HCT116 (cell line): Measurements from ENCODE around the gene DMRTC1.
"Not testable (repeated sequence)": the region's sequence is repeated elsewhere in the genome, so short reads cannot be mapped to it uniquely, and the experiment has no call there.

ENCODE experiments used
- ATF3 ChIP-seq: IDR thresholded peaks from 2 replicates; pipeline ENCODE4 v1.6.1; 2012
- CEBPB ChIP-seq: IDR thresholded peaks from 2 replicates; pipeline ENCODE4 v1.6.1; 2012; ENCODE audit warnings: low read depth
- EGR1 ChIP-seq: IDR thresholded peaks from 2 replicates; pipeline ENCODE4 v1.6.1; 2012; ENCODE audit warnings: low read depth
- ELF1 ChIP-seq: IDR thresholded peaks from 2 replicates; pipeline ENCODE4 v1.6.1; 2012; ENCODE audit warnings: low read depth, borderline replicate concordance
- EZH2 ChIP-seq: fragments of 200-600 bp; sonication (generic); IDR thresholded peaks from 2 replicates; pipeline ENCODE4 v1.6.1; 2017; ENCODE audit warnings: antibody characterized with exemption, mixed run types
- FOSL1 ChIP-seq: IDR thresholded peaks from 2 replicates; pipeline ENCODE4 v1.6.1; 2012; ENCODE audit warnings: low read depth
- POLR2A ChIP-seq: IDR thresholded peaks from 2 replicates; pipeline ENCODE4 v1.7.0; 2011; ENCODE audit warnings: borderline replicate concordance; ENCODE audit not compliant: insufficient read depth, insufficient read length; ENCODE audit errors: extremely low read depth
- POLR2AphosphoS5 ChIP-seq: IDR thresholded peaks from 2 replicates; pipeline ENCODE4 v1.6.1; 2011; ENCODE audit warnings: mild to moderate bottlenecking, low read depth, low read length, moderate library complexity
- RAD21 ChIP-seq: IDR thresholded peaks from 2 replicates; pipeline ENCODE4 v1.6.1; 2012; ENCODE audit warnings: low read depth, mild to moderate bottlenecking
- REST ChIP-seq: IDR thresholded peaks from 2 replicates; pipeline ENCODE4 v1.6.1; 2012; ENCODE audit warnings: low read depth
- SIN3A ChIP-seq: IDR thresholded peaks from 2 replicates; pipeline ENCODE4 v1.6.1; 2012; ENCODE audit warnings: low read depth
- SP1 ChIP-seq: IDR thresholded peaks from 2 replicates; pipeline ENCODE4 v1.6.1; 2012; ENCODE audit warnings: low read depth
- YY1 ChIP-seq: IDR thresholded peaks from 2 replicates; pipeline ENCODE4 v1.6.1; 2011; ENCODE audit warnings: low read length, low read depth, moderate library complexity, mild to moderate bottlenecking; ENCODE audit not compliant: insufficient replicate concordance; ENCODE audit errors: extremely low read depth
- TF ChIP-seq, protein P1 (sequence below), 3 experiments: fragments of 200-600 bp in 1 of 3; sonication (generic) in 1 of 3; IDR thresholded peaks in 2 of 3; conservative IDR thresholded peaks in 1 of 3; 2 replicates each; pipeline ENCODE4 v1.5.1; 2012 to 2017; ENCODE audit warnings: low read depth in 2 of 3, low read length in 2 of 3, antibody characterized with exemption in 1 of 3, borderline replicate concordance in 1 of 3, control low read depth in 1 of 3, mild to moderate bottlenecking in 1 of 3, mixed read lengths in 1 of 3, mixed run types in 1 of 3, moderate library complexity in 1 of 3; ENCODE audit not compliant: insufficient read depth in 1 of 3

GRCh38 chrX:72936455-72936854 is 7.2 kb downstream of the DMRTC1 start:
- not testable (repeated sequence) for TF ChIP-seq EZH2, REST, EGR1, SP1, RAD21, POLR2AphosphoS5, SIN3A, POLR2A, ATF3, CEBPB, ELF1, YY1, FOSL1
- TF ChIP-seq, protein P1, sequence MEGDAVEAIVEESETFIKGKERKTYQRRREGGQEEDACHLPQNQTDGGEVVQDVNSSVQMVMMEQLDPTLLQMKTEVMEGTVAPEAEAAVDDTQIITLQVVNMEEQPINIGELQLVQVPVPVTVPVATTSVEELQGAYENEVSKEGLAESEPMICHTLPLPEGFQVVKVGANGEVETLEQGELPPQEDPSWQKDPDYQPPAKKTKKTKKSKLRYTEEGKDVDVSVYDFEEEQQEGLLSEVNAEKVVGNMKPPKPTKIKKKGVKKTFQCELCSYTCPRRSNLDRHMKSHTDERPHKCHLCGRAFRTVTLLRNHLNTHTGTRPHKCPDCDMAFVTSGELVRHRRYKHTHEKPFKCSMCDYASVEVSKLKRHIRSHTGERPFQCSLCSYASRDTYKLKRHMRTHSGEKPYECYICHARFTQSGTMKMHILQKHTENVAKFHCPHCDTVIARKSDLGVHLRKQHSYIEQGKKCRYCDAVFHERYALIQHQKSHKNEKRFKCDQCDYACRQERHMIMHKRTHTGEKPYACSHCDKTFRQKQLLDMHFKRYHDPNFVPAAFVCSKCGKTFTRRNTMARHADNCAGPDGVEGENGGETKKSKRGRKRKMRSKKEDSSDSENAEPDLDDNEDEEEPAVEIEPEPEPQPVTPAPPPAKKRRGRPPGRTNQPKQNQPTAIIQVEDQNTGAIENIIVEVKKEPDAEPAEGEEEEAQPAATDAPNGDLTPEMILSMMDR (IDR thresholded peaks at IDR 0.05 in 2 of 3, conservative IDR thresholded peaks at IDR 0.05 in 1 of 3; ENCODE audit: borderline replicate concordance in 1 of 3, insufficient read depth in 1 of 3, low read depth in 2 of 3, low read length in 2 of 3): not testable (repeated sequence)
